Myocyte (in vitro differentiated cells): ENCODE results near the gene MAST4. TPM values are rescaled to one million over a fixed set of nuclear protein-coding genes. Genes with fewer than 3 reads are reported as not detected.

Source experiments
- DNase-seq: peaks from one replicate; pipeline ENCODE4 v3.0.0-alpha.2; 2012; ENCODE audit warnings: low read depth
- total RNA-seq: library from RNA; depleted of rRNA; stranded (reverse); fragments of >200 nt; gene quantifications from 2 replicates; pipeline ENCODE4 v1.2.3, GENCODE V29; 2014

The MAST4 gene
- total RNA-seq, 1 donor from 2014 or later = 7.6 TPM

- peak; percentile 13 for DNase-seq
Observed at GRCh38 chr5:66896171-66896570, 300.0 kb downstream of the MAST4 start.

GRCh38 chr5:66897356-66897755, 301.2 kb downstream of the MAST4 start:
- DNase-seq = no peak

GRCh38 chr5:66898241-66898995, 302.2 kb downstream of the MAST4 start:
- no peak for DNase-seq

- no peak for DNase-seq
Observed at GRCh38 chr5:66903218-66903617, 307.0 kb downstream of the MAST4 start.

GRCh38 chr5:66903709-66904108, 307.5 kb downstream of the MAST4 start:
- DNase-seq = no peak

GRCh38 chr5:66904189-66904588, 308.0 kb downstream of the MAST4 start:
- DNase-seq = no peak

- no peak for DNase-seq
Observed at GRCh38 chr5:66906021-66906420, 309.8 kb downstream of the MAST4 start.

GRCh38 chr5:66908230-66908629, 312.0 kb downstream of the MAST4 start:
- DNase-seq = no peak

- no peak for DNase-seq
Observed at GRCh38 chr5:66909364-66909763, 313.2 kb downstream of the MAST4 start.

- peak; percentile 21 for DNase-seq
Observed at GRCh38 chr5:66912787-66913186, 316.6 kb downstream of the MAST4 start.

GRCh38 chr5:66915531-66915930, 319.3 kb downstream of the MAST4 start:
- no peak for DNase-seq

GRCh38 chr5:66922881-66923280, 326.7 kb downstream of the MAST4 start:
- no peak for DNase-seq

GRCh38 chr5:66923457-66923856, 327.3 kb downstream of the MAST4 start:
- no peak for DNase-seq

- DNase-seq = no peak
Observed at GRCh38 chr5:66923922-66924321, 327.7 kb downstream of the MAST4 start.

- DNase-seq = no peak
Observed at GRCh38 chr5:66927140-66927539, 330.9 kb downstream of the MAST4 start.

- DNase-seq = no peak
Observed at GRCh38 chr5:66929281-66929680, 333.1 kb downstream of the MAST4 start.

GRCh38 chr5:66929995-66930394, 333.8 kb downstream of the MAST4 start:
- DNase-seq = no peak

- DNase-seq = no peak
Observed at GRCh38 chr5:66931651-66932050, 335.5 kb downstream of the MAST4 start.

GRCh38 chr5:66932457-66932856, 336.3 kb downstream of the MAST4 start:
- no peak for DNase-seq

- DNase-seq = peak; percentile 3
Observed at GRCh38 chr5:66933066-66933465, 336.9 kb downstream of the MAST4 start.

GRCh38 chr5:66939094-66939493, 342.9 kb downstream of the MAST4 start:
- no peak for DNase-seq

- no peak for DNase-seq
Observed at GRCh38 chr5:66945389-66946349, 349.5 kb downstream of the MAST4 start.
